ENCODE results near the gene LY6G6C.

DNA sequence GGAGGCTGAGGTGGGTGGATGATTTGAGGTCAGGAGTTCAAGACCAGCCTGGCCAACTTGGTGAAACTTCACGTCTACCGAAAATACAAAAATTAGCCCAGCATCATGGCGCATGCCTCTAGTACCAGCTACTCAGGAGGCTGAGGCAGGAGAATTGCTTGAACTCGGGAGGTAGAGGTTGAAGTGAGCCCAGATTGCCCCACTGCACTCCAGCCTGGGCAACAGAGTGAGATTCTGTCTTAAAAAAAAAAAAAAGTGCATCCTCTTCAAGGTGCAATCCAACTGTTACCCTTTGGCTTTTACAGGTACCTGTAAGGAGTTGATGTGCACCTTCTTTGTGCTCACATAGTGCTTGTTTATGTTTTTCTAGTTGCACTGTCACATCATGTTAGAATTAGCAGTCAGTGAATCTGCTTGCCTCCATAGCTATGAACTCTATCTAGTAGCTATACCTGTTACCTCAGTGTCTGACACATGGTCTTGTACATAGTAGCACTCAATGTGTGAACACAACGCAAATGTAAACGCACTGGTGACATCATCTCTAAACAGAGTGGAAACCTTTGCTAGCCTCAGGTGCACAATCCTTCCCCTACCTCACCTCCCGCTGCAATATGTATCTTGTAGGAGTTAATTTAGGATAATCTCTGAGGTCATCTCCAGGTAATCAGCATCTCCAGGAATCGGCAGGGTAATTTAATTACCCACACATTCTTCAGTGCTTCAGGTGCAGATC lies 27.9 kb upstream of the LY6G6C start:
- TF ChIP-seq, protein P1, sequence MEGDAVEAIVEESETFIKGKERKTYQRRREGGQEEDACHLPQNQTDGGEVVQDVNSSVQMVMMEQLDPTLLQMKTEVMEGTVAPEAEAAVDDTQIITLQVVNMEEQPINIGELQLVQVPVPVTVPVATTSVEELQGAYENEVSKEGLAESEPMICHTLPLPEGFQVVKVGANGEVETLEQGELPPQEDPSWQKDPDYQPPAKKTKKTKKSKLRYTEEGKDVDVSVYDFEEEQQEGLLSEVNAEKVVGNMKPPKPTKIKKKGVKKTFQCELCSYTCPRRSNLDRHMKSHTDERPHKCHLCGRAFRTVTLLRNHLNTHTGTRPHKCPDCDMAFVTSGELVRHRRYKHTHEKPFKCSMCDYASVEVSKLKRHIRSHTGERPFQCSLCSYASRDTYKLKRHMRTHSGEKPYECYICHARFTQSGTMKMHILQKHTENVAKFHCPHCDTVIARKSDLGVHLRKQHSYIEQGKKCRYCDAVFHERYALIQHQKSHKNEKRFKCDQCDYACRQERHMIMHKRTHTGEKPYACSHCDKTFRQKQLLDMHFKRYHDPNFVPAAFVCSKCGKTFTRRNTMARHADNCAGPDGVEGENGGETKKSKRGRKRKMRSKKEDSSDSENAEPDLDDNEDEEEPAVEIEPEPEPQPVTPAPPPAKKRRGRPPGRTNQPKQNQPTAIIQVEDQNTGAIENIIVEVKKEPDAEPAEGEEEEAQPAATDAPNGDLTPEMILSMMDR (IDR thresholded peaks at IDR 0.05) = no peak
- no peak for TF ChIP-seq POLR2A (IDR thresholded peaks at IDR 0.05)

Measured in gastroesophageal sphincter (tissue), 3 donors.